HepG2 (cell line): ENCODE measurements around the gene NTM. TPM values are rescaled to one million over a fixed set of nuclear protein-coding genes. Genes with fewer than 3 reads are reported as not detected.

Source experiments
- ATAC-seq: fragments of 200-7000 bp; cut with Tn5 transposase; 3 replicates; pipeline ENCODE4 v1.9.1; 2020; ENCODE audit warnings: mild to moderate bottlenecking, moderate library complexity
- BruUV-seq: library from RNA; stranded (reverse); fragments of 400-500 nt; replicated peaks from 2 replicates; lab custom pipeline; 2021; lab: Mats Ljungman, UMichigan
- CTCF ChIA-PET: fragments of 300-600 bp; formaldehyde crosslinking; extraction: SDS; loops from one replicate; lab custom pipeline; 2021; ENCODE audit warnings: low total read pairs, inconsistent platforms, low intra/inter-chr PET ratio; lab: Yijun Ruan, JAX
- POLR2A ChIA-PET: fragments of 350-600 bp; sonication (Branson Sonifier 250); formaldehyde crosslinking; loops from one replicate; lab custom pipeline; 2020; ENCODE audit warnings: antibody characterized with exemption, inconsistent platforms; lab: Yijun Ruan, JAX
- DNase-seq: peaks from one replicate; pipeline ENCODE4 v3.0.0-alpha.2; 2015; ENCODE audit warnings: low spot score
- FAIRE-seq: peaks from 3 replicates; lab custom pipeline; 2011; peaks lifted over from hg19 to GRCh38; lab: Jason Lieb, UNC
- H2AFZ ChIP-seq: one replicate; pipeline ENCODE4 v1.6.1; 2011; ENCODE audit warnings: low read length, inconsistent platforms
- H3K27ac ChIP-seq: fragments of 300-600 bp; 3 replicates; pipeline ENCODE4 v1.8.0; 2011; ENCODE audit warnings: mixed run types, mild to moderate bottlenecking, mixed read lengths, low read length, inconsistent platforms; ENCODE audit not compliant: insufficient read depth; ENCODE audit errors: extremely low read length
- H3K27me3 ChIP-seq, 2 experiments: fragments of 200-600 bp in 1 of 2; 2 replicates in 1 of 2; 3 replicates in 1 of 2; pipeline versions ENCODE4 v1.6.0 to v1.8.0; 2011; ENCODE audit warnings: low read length in 2 of 2, mild to moderate bottlenecking in 2 of 2, moderate library complexity in 2 of 2, inconsistent platforms in 1 of 2; ENCODE audit not compliant: insufficient read depth in 2 of 2, control insufficient read depth in 1 of 2
- H3K36me3 ChIP-seq, 2 experiments: fragments of 200-600 bp in 1 of 2; replicated peaks in 1 of 2; 2 replicates in 1 of 2; 3 replicates in 1 of 2; pipeline versions ENCODE4 v1.5.1 to v1.8.0; 2011; ENCODE audit warnings: low read length in 2 of 2, inconsistent platforms in 1 of 2; ENCODE audit not compliant: insufficient read depth in 2 of 2, control insufficient read depth in 1 of 2
- H3K4me1 ChIP-seq: 2 replicates; pipeline ENCODE4 v1.5.1; 2012; ENCODE audit warnings: low read length, inconsistent platforms; ENCODE audit not compliant: insufficient read depth
- H3K4me2 ChIP-seq: 2 replicates; pipeline ENCODE4 v1.6.0; 2011; ENCODE audit warnings: low read depth, low read length, inconsistent platforms
- H3K4me3 ChIP-seq, 3 experiments: fragments of 200-600 bp in 1 of 3; sonication (generic), shearing (Covaris generic) in 1 of 3; replicated peaks in 1 of 3; 2 replicates each; pipeline ENCODE4 v1.5.1; 2011 to 2016; ENCODE audit warnings: low read length in 3 of 3, inconsistent platforms in 2 of 3, low read depth in 2 of 3, mild to moderate bottlenecking in 2 of 3, control low read depth in 1 of 3, mixed read lengths in 1 of 3; ENCODE audit not compliant: insufficient read depth in 1 of 3
- H3K79me2 ChIP-seq: one replicate; pipeline ENCODE4 v1.6.1; 2011; ENCODE audit warnings: low read length, inconsistent platforms; ENCODE audit not compliant: insufficient read depth
- H3K9ac ChIP-seq: 2 replicates; pipeline ENCODE4 v1.6.0; 2011; ENCODE audit warnings: mild to moderate bottlenecking, low read depth, low read length, inconsistent platforms; ENCODE audit not compliant: insufficient read depth
- H3K9me3 ChIP-seq: 2 replicates; pipeline ENCODE4 v1.5.1; 2012; ENCODE audit warnings: mild to moderate bottlenecking, low read length
- H4K20me1 ChIP-seq: 2 replicates; pipeline ENCODE4 v1.6.0; 2011; ENCODE audit warnings: inconsistent platforms, mild to moderate bottlenecking, low read length, moderate library complexity; ENCODE audit not compliant: insufficient read depth
- FUBP1 ChIP-seq: sonication (generic); formaldehyde crosslinking; IDR thresholded peaks from 2 replicates; pipeline ENCODE4 v1.5.1; 2020; ENCODE audit warnings: missing genetic modification reagents, mild to moderate bottlenecking, borderline replicate concordance
- HHEX ChIP-seq: IDR thresholded peaks from 2 replicates; pipeline ENCODE4 v1.6.1; 2016; ENCODE audit warnings: control low read depth
- HMGXB3 ChIP-seq: sonication (generic); formaldehyde crosslinking; IDR thresholded peaks from 2 replicates; pipeline ENCODE4 v1.4.0; 2020; ENCODE audit warnings: missing genetic modification reagents, borderline replicate concordance
- KLF13 ChIP-seq: sonication (generic); formaldehyde crosslinking; IDR thresholded peaks from 2 replicates; pipeline ENCODE4 v1.4.0; 2020; ENCODE audit warnings: mild to moderate bottlenecking, missing genetic modification reagents
- NFKBIZ ChIP-seq: IDR thresholded peaks from 2 replicates; pipeline ENCODE4 v1.6.1; 2018; ENCODE audit warnings: missing genetic modification reagents, missing compliant biosample characterization
- TOPORS ChIP-seq: sonication (generic); formaldehyde crosslinking; IDR thresholded peaks from 2 replicates; pipeline ENCODE4 v1.8.0; 2023; ENCODE audit warnings: mild to moderate bottlenecking, missing genetic modification reagents
- TP53 ChIP-seq: sonication (generic); formaldehyde crosslinking; conservative IDR thresholded peaks from 2 replicates; pipeline ENCODE4 v1.4.0; 2020; ENCODE audit warnings: missing genetic modification reagents
- UBTF ChIP-seq: sonication (generic); formaldehyde crosslinking; IDR thresholded peaks from 2 replicates; pipeline ENCODE4 v1.4.0; 2020; ENCODE audit warnings: mild to moderate bottlenecking, missing genetic modification reagents
- ZBTB37 ChIP-seq: sonication (generic); formaldehyde crosslinking; IDR thresholded peaks from 2 replicates; pipeline ENCODE4 v1.4.0; 2020; ENCODE audit warnings: mild to moderate bottlenecking, missing genetic modification reagents
- ZNF383 ChIP-seq: sonication (generic); formaldehyde crosslinking; IDR thresholded peaks from 2 replicates; pipeline ENCODE4 v1.4.0; 2020; ENCODE audit warnings: missing genetic modification reagents, mild to moderate bottlenecking, borderline replicate concordance
- ZNF784 ChIP-seq: sonication (generic); formaldehyde crosslinking; IDR thresholded peaks from 2 replicates; pipeline ENCODE4 v1.5.1; 2020; ENCODE audit warnings: missing genetic modification reagents, mild to moderate bottlenecking, borderline replicate concordance
- ZNF788 ChIP-seq: sonication (generic); formaldehyde crosslinking; IDR thresholded peaks from 2 replicates; pipeline ENCODE4 v1.5.0; 2020; ENCODE audit warnings: mild to moderate bottlenecking, missing genetic modification reagents, borderline replicate concordance
- ZNF839 ChIP-seq: sonication (generic); formaldehyde crosslinking; IDR thresholded peaks from 2 replicates; pipeline ENCODE4 v1.4.0; 2020; ENCODE audit warnings: missing genetic modification reagents, mild to moderate bottlenecking, borderline replicate concordance
- ZNF850 ChIP-seq: sonication (generic); formaldehyde crosslinking; conservative IDR thresholded peaks from 2 replicates; pipeline ENCODE4 v1.9.0; 2021; ENCODE audit warnings: mild to moderate bottlenecking, missing genetic modification reagents
- WGBS: methylation state at CpG from one replicate; pipeline ENCODE4 v1.1.6; 2017; ENCODE audit warnings: low lambda C conversion rate; 5-methylcytosine and 5-hydroxymethylcytosine counted together
- in situ Hi-C: cut with HindIII; loops from 2 replicates; pipeline ENCODE4 v1.10.0; 2017; ENCODE audit warnings: low pct_unique_long_range_greater_than_20kb; ENCODE audit not compliant: extremely low pct_ligation_motif_present
- intact Hi-C: fragments of 100-400 bp; cut with micrococcal nuclease; formaldehyde crosslinking; loops from one replicate; pipeline ENCODE4 v1.10.0; 2022; ENCODE audit not compliant: unreplicated experiment
- polyA plus RNA-seq, 8 experiments: library from polyadenylated mRNA; depleted of rRNA in 3 of 8; stranded (reverse) in 7 of 8; unstranded in 1 of 8; fragments of >200 nt; fragmentation: Illumina TruSeq in 4 of 8; extraction: Trizol in 4 of 8; gene quantifications; 2 replicates each; pipeline versions ENCODE4 v1.2.1 to v1.2.3, GENCODE V29; 2011 to 2016; ENCODE audit warnings: low read depth in 4 of 8, missing spikeins in 1 of 8, mixed read lengths in 1 of 8; ENCODE audit not compliant: insufficient read depth in 1 of 8
- total RNA-seq, 5 experiments: library from RNA; depleted of rRNA; stranded (reverse); fragments of >200 nt; fragmentation: Illumina TruSeq; extraction: Trizol; gene quantifications; 2 replicates each; pipeline ENCODE4 v1.2.3, GENCODE V29; 2016; ENCODE audit warnings: low read depth in 1 of 5

Gene NTM
- total and polyA plus RNA-seq, 2 of the 13 experiments (the other 11 are each of a cell fraction or from before 2014, with no cell fraction given): not detected

- no peaks in the 10 kb centered on the region for H4K20me1 ChIP-seq
- no peak for FAIRE-seq
- H3K9ac ChIP-seq: no peak overlapping the region
- no peak overlapping the region for H3K4me2 ChIP-seq
- ATAC-seq: no peak
- intact Hi-C loops (no loop called here), in situ Hi-C loops (no loop called here)
- no peak for DNase-seq
- no peaks in the 10 kb centered on the region for H3K79me2 ChIP-seq
- H3K27ac ChIP-seq: no peak overlapping the region
- H3K4me1 ChIP-seq: no peaks in the 10 kb centered on the region
- 4% methylated on average over 3 of the region's 3 CpGs for WGBS
- TF ChIP-seq ZBTB37 (CRISPR knock-in tag) (no peak), ZNF383 (no peak), ZNF784 (no peak), ZNF788 (CRISPR knock-in tag) (no peak), UBTF (CRISPR knock-in tag) (no peak), HHEX (CRISPR knock-in tag) (no peak), TP53 (CRISPR knock-in tag) (no peak), FUBP1 (CRISPR knock-in tag) (no peak), TOPORS (CRISPR knock-in tag) (no peak), KLF13 (CRISPR knock-in tag) (no peak), ZNF850 (no peak), HMGXB3 (CRISPR knock-in tag) (no peak), NFKBIZ (CRISPR knock-in tag) (no peak), ZNF839 (CRISPR knock-in tag) (no peak)
- no TSS peak for BruUV-seq
- ChIA-PET CTCF (no interaction called here), POLR2A (no interaction called here)
- H3K4me3 ChIP-seq: no peak overlapping the region
- no peak overlapping the region for H2AFZ ChIP-seq
- H3K27me3 ChIP-seq: no peaks in the 10 kb centered on the region
- no peaks in the 10 kb centered on the region for H3K36me3 ChIP-seq
- H3K9me3 ChIP-seq: no peaks in the 10 kb centered on the region
Observed at GRCh38 chr11:131397675-131398074, 27.3 kb downstream of the NTM start.
